IMR-90 (cell line): ENCODE results near the gene PAQR7. TPM values are rescaled to one million over a fixed set of nuclear protein-coding genes. Genes with fewer than 3 reads are reported as not detected.
A peak's percentile ranks its signal among the peaks of the same experiment; 100 is the strongest.

Source experiments
- ATAC-seq: fragments of 200-7000 bp; cut with Tn5 transposase; 2 replicates; pipeline ENCODE4 v1.9.1; 2020; ENCODE audit warnings: low read depth, mild to moderate bottlenecking, moderate library complexity
- BruUV-seq: library from RNA; stranded (reverse); fragments of 400-500 nt; replicated peaks from 2 replicates; lab custom pipeline; 2021; lab: Mats Ljungman, UMichigan
- CTCF ChIA-PET: fragments of 300-600 bp; formaldehyde crosslinking; extraction: SDS; loops from one replicate; lab custom pipeline; 2021; ENCODE audit warnings: antibody characterized with exemption; lab: Yijun Ruan, JAX
- POLR2A ChIA-PET: fragments of 300-600 bp; sonication (Branson Sonifier 250); formaldehyde crosslinking; loops from one replicate; lab custom pipeline; 2022; ENCODE audit warnings: antibody characterized with exemption; ENCODE audit not compliant: unreplicated experiment; lab: Charles Lee
- DNase-seq: peaks from one replicate; pipeline ENCODE4 v3.0.0; 2013
- H2AFZ ChIP-seq: replicated peaks from 2 replicates; pipeline ENCODE3; 2013; ENCODE audit warnings: low read length, mild to moderate bottlenecking; ENCODE audit not compliant: poor library complexity
- H2AK5ac ChIP-seq: 2 replicates; pipeline ENCODE4 v1.6.1; 2013; ENCODE audit warnings: low read depth, low read length, inconsistent platforms
- H2AK9ac ChIP-seq: replicated peaks from 2 replicates; pipeline ENCODE3; 2013; ENCODE audit warnings: mild to moderate bottlenecking, low read depth, low read length, moderate library complexity; ENCODE audit not compliant: poor library complexity
- H2BK120ac ChIP-seq: 2 replicates; pipeline ENCODE4 v1.6.1; 2013; ENCODE audit warnings: low read depth, low read length, inconsistent platforms
- H2BK15ac ChIP-seq: 3 replicates; pipeline ENCODE4 v1.6.1; 2013; ENCODE audit warnings: low read depth, low read length, inconsistent platforms
- H2BK20ac ChIP-seq: 2 replicates; pipeline ENCODE4 v1.6.1; 2013; ENCODE audit warnings: low read depth, mild to moderate bottlenecking, inconsistent platforms, low read length, moderate library complexity
- H2BK5ac ChIP-seq: 2 replicates; pipeline ENCODE4 v1.6.1; 2013; ENCODE audit warnings: mild to moderate bottlenecking, low read depth, low read length, inconsistent platforms; ENCODE audit not compliant: poor library complexity, severe bottlenecking
- H3K14ac ChIP-seq: replicated peaks from 2 replicates; pipeline ENCODE4 v1.6.1; 2013; ENCODE audit warnings: low read depth, low read length, inconsistent platforms
- H3K18ac ChIP-seq: 2 replicates; pipeline ENCODE4 v1.6.1; 2013; ENCODE audit warnings: low read depth, low read length, control low read depth
- H3K23ac ChIP-seq: 2 replicates; pipeline ENCODE4 v1.6.1; 2013; ENCODE audit warnings: low read depth, low read length, inconsistent platforms
- H3K27ac ChIP-seq: 2 replicates; pipeline ENCODE4 v1.5.1; 2013; ENCODE audit warnings: mild to moderate bottlenecking, control low read depth, low read length; ENCODE audit not compliant: insufficient read depth
- H3K27me3 ChIP-seq: 2 replicates; pipeline ENCODE4 v1.6.1; 2013; ENCODE audit warnings: low read length; ENCODE audit not compliant: control insufficient read depth, insufficient read depth
- H3K36me3 ChIP-seq: 2 replicates; pipeline ENCODE4 v1.6.1; 2013; ENCODE audit warnings: low read length, mixed read lengths; ENCODE audit not compliant: control insufficient read depth, insufficient read depth
- H3K4ac ChIP-seq: 2 replicates; pipeline ENCODE4 v1.6.1; 2013; ENCODE audit warnings: low read depth, low read length, inconsistent platforms
- H3K4me1 ChIP-seq: 2 replicates; pipeline ENCODE4 v1.6.1; 2013; ENCODE audit warnings: low read length, mixed read lengths; ENCODE audit not compliant: control insufficient read depth, insufficient read depth
- H3K4me2 ChIP-seq: 2 replicates; pipeline ENCODE4 v1.6.1; 2013; ENCODE audit warnings: low read depth, mild to moderate bottlenecking, control low read depth, low read length, moderate library complexity
- H3K4me3 ChIP-seq: 2 replicates; pipeline ENCODE4 v1.5.1; 2013; ENCODE audit warnings: low read depth, mild to moderate bottlenecking, control low read depth, low read length, moderate library complexity; ENCODE audit not compliant: insufficient read depth
- H3K56ac ChIP-seq: 2 replicates; pipeline ENCODE4 v1.6.1; 2013; ENCODE audit warnings: low read length, inconsistent platforms; ENCODE audit not compliant: insufficient read depth; ENCODE audit errors: extremely low read depth
- H3K79me1 ChIP-seq, 2 experiments: 2 replicates each; pipeline ENCODE4 v1.6.1; 2013; ENCODE audit warnings: low read length in 2 of 2, inconsistent platforms in 1 of 2, low read depth in 1 of 2
- H3K9ac ChIP-seq: 2 replicates; pipeline ENCODE4 v1.6.1; 2013; ENCODE audit warnings: low read depth, low read length, control low read depth
- H3K9me1 ChIP-seq: 2 replicates; pipeline ENCODE4 v1.6.1; 2013; ENCODE audit warnings: low read length, inconsistent platforms; ENCODE audit not compliant: insufficient read depth
- H3K9me3 ChIP-seq: 2 replicates; pipeline ENCODE4 v1.6.1; 2013; ENCODE audit warnings: low read length; ENCODE audit not compliant: control insufficient read depth, insufficient read depth
- H4K20me1 ChIP-seq: 2 replicates; pipeline ENCODE4 v1.6.1; 2013; ENCODE audit warnings: low read length, inconsistent platforms; ENCODE audit not compliant: insufficient read depth
- H4K5ac ChIP-seq: 2 replicates; pipeline ENCODE4 v1.6.1; 2013; ENCODE audit warnings: mild to moderate bottlenecking, low read depth, low read length, control low read depth
- H4K8ac ChIP-seq, 2 experiments: 2 replicates each; pipeline ENCODE4 v1.6.1; 2013; ENCODE audit warnings: low read depth in 2 of 2, low read length in 2 of 2, control low read depth in 1 of 2, inconsistent platforms in 1 of 2
- H4K91ac ChIP-seq: 2 replicates; pipeline ENCODE4 v1.6.1; 2013; ENCODE audit warnings: low read depth, low read length, inconsistent platforms; ENCODE audit not compliant: insufficient read depth
- BHLHE40 ChIP-seq: fragments of 150-350 bp; IDR thresholded peaks from 2 replicates; pipeline ENCODE4 v1.6.1; 2016; ENCODE audit warnings: mild to moderate bottlenecking, low read depth, low read length
- CEBPB ChIP-seq: IDR thresholded peaks from 2 replicates; pipeline ENCODE4 v1.6.1; 2012; ENCODE audit warnings: low read depth, low read length, improper control_type of control experiment
- CHD1 ChIP-seq: IDR thresholded peaks from 2 replicates; pipeline ENCODE4 v1.6.1; 2012; ENCODE audit warnings: low read depth, low read length, improper control_type of control experiment
- ELK1 ChIP-seq: fragments of 150-350 bp; IDR thresholded peaks from 2 replicates; pipeline ENCODE4 v1.6.1; 2016; ENCODE audit warnings: low read depth, mild to moderate bottlenecking, low read length, moderate library complexity, borderline replicate concordance
- FOS ChIP-seq: fragments of 150-350 bp; IDR thresholded peaks from 2 replicates; pipeline ENCODE4 v1.6.1; 2016; ENCODE audit warnings: low read depth, low read length
- MAZ ChIP-seq: IDR thresholded peaks from 2 replicates; pipeline ENCODE4 v1.6.1; 2012; ENCODE audit warnings: low read depth, mild to moderate bottlenecking, low read length, improper control_type of control experiment, moderate library complexity, borderline replicate concordance
- NFE2L2 ChIP-seq: fragments of 150-350 bp; IDR thresholded peaks from 2 replicates; pipeline ENCODE4 v1.6.1; 2016; ENCODE audit warnings: low read depth, mild to moderate bottlenecking, low read length
- POLR2A ChIP-seq: IDR thresholded peaks from 2 replicates; pipeline ENCODE4 v1.6.1; 2012; ENCODE audit warnings: mild to moderate bottlenecking, low read depth, low read length
- RAD21 ChIP-seq: IDR thresholded peaks from 2 replicates; pipeline ENCODE4 v1.6.1; 2012; ENCODE audit warnings: low read length, improper control_type of control experiment
- RCOR1 ChIP-seq: IDR thresholded peaks from 2 replicates; pipeline ENCODE4 v1.6.1; 2012; ENCODE audit warnings: mild to moderate bottlenecking, low read length, improper control_type of control experiment; ENCODE audit not compliant: insufficient replicate concordance
- RFX5 ChIP-seq: IDR thresholded peaks from 2 replicates; pipeline ENCODE4 v1.8.0; 2012; ENCODE audit warnings: low read depth, mild to moderate bottlenecking, low read length, moderate library complexity
- WGBS, 2 experiments: methylation state at CpG; one replicate each; pipeline versions ENCODE4 v1.1.5 to v1.1.7; 2013; ENCODE audit warnings: missing lambda C conversion rate in 2 of 2; ENCODE audit not compliant: insufficient read length in 1 of 2; ENCODE audit errors: extremely low coverage in 2 of 2; 5-methylcytosine and 5-hydroxymethylcytosine counted together
- dilution Hi-C: fragments of 300-500 bp; cut with HindIII; formaldehyde crosslinking; loops from one replicate; pipeline ENCODE4 v1.14.3; 2018; ENCODE audit warnings: low sequenced_read_pairs; ENCODE audit not compliant: unreplicated experiment
- in situ Hi-C: fragments of 300-500 bp; cut with MboI; formaldehyde crosslinking; loops from 3 replicates; pipeline ENCODE4 v1.14.3; 2019; ENCODE audit warnings: low sequenced_read_pairs, inconsistent platforms, mixed read lengths
- intact Hi-C: fragments of 100-400 bp; cut with micrococcal nuclease; formaldehyde crosslinking; loops from 2 replicates; pipeline ENCODE4 v1.10.0; 2022
- polyA plus RNA-seq, 3 experiments: library from polyadenylated mRNA; depleted of rRNA; stranded (reverse); fragments of >200 nt; gene quantifications; 2 replicates each; pipeline ENCODE4 v1.2.3, GENCODE V29; 2012; ENCODE audit warnings: low replicate concordance in 1 of 3
- total RNA-seq: library from RNA; depleted of rRNA; stranded (reverse); fragments of >200 nt; gene quantifications from 2 replicates; pipeline ENCODE4 v1.2.3, GENCODE V29; 2012
- TF ChIP-seq, protein P1 (sequence below): conservative IDR thresholded peaks from 2 replicates; pipeline ENCODE4 v1.5.1; 2012; ENCODE audit warnings: mild to moderate bottlenecking, low read depth, low read length, improper control_type of control experiment
- TF ChIP-seq, protein P2 (sequence below): fragments of 150-350 bp; IDR thresholded peaks from 2 replicates; pipeline ENCODE4 v1.6.1; 2017; ENCODE audit warnings: mild to moderate bottlenecking, antibody characterized with exemption, low read length, low read depth

PAQR7 gene
- total and polyA plus RNA-seq, 2 of the 4 experiments (the other 2 are of a cell fraction): 9.0 to 12.9 TPM

- H3K4me1 ChIP-seq: peaks cover 8% of the 10 kb centered on the region; the same call in 1 of the 2 replicates
- no peaks in the 10 kb centered on the region for H4K20me1 ChIP-seq
- H3K18ac ChIP-seq: no peak overlapping the region
- H3K9me3 ChIP-seq: no peaks in the 10 kb centered on the region
- ATAC-seq (peak; percentile 68), DNase-seq (peak; percentile 31)
- H3K36me3 ChIP-seq: no peaks in the 10 kb centered on the region
- peak overlapping the region; percentile 61 for H2AFZ ChIP-seq
- no peak overlapping the region for H3K4me3 ChIP-seq
- intact Hi-C loops (no loop called here), in situ Hi-C loops (no loop called here), dilution Hi-C loops (no loop called here)
- no peak overlapping the region for H2BK15ac ChIP-seq
- peaks cover 0 to 3% of the 10 kb centered on the region in 2 experiments; a peak in 1 of 4 replicates for H3K79me1 ChIP-seq
- 0 out of 2 replicates have a peak overlapping the region, but pooled peaks have one; percentile 26 for H3K4ac ChIP-seq
- ChIA-PET CTCF (interaction anchor here (0.8 to 1.8 kb wide), 3 partner anchors 11 to 74 kb away, joined by 3 to 4 read pairs (median 3); no protein-coding TSS in a partner anchor), POLR2A (interaction anchor here (0.6 kb wide), 1 partner anchor 85 kb away, joined by 4 read pairs; no protein-coding TSS in a partner anchor)
- H3K4me2 ChIP-seq: no peak overlapping the region
- no CpG with 5 or more reads among the region's 3 CpGs for WGBS, 2 experiments
- peak overlapping the region in 1 of 2 experiments; percentile 22; a peak in 1 of 4 replicates for H4K8ac ChIP-seq
- H3K27ac ChIP-seq: no peak overlapping the region
- no peak overlapping the region for H2BK120ac ChIP-seq
- H3K27me3 ChIP-seq: no peaks in the 10 kb centered on the region
- H3K23ac ChIP-seq: 0 out of 2 replicates have a peak overlapping the region, but pooled peaks have one; percentile 33
- H3K9me1 ChIP-seq: peaks cover 8% of the 10 kb centered on the region; the same call in 1 of the 2 replicates
- H2BK20ac ChIP-seq: peak overlapping the region; percentile 22; the same call in 1 of the 2 replicates
- H2AK5ac ChIP-seq: no peak overlapping the region
- H4K5ac ChIP-seq: no peak overlapping the region
- no peak overlapping the region for H2BK5ac ChIP-seq
- BruUV-seq: no TSS peak
- peak overlapping the region; percentile 81 for H2AK9ac ChIP-seq
- H3K14ac ChIP-seq: 0 out of 2 replicates have a peak overlapping the region, but pooled peaks have one; percentile 21
- no peak overlapping the region for H3K56ac ChIP-seq
- no peak overlapping the region for H3K9ac ChIP-seq
- H4K91ac ChIP-seq: no peak overlapping the region
- no peak for TF ChIP-seq CHD1
- no peak for TF ChIP-seq BHLHE40
- no peak for TF ChIP-seq MAZ
- TF ChIP-seq RFX5: no peak
- no peak for TF ChIP-seq RCOR1
- TF ChIP-seq FOS: no peak
- TF ChIP-seq POLR2A: no peak
- no peak for TF ChIP-seq ELK1
- no peak for TF ChIP-seq NFE2L2
- TF ChIP-seq, protein P1, sequence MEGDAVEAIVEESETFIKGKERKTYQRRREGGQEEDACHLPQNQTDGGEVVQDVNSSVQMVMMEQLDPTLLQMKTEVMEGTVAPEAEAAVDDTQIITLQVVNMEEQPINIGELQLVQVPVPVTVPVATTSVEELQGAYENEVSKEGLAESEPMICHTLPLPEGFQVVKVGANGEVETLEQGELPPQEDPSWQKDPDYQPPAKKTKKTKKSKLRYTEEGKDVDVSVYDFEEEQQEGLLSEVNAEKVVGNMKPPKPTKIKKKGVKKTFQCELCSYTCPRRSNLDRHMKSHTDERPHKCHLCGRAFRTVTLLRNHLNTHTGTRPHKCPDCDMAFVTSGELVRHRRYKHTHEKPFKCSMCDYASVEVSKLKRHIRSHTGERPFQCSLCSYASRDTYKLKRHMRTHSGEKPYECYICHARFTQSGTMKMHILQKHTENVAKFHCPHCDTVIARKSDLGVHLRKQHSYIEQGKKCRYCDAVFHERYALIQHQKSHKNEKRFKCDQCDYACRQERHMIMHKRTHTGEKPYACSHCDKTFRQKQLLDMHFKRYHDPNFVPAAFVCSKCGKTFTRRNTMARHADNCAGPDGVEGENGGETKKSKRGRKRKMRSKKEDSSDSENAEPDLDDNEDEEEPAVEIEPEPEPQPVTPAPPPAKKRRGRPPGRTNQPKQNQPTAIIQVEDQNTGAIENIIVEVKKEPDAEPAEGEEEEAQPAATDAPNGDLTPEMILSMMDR: no peak
- no peak for TF ChIP-seq CEBPB
- TF ChIP-seq RAD21: no peak
- TF ChIP-seq, protein P2, sequence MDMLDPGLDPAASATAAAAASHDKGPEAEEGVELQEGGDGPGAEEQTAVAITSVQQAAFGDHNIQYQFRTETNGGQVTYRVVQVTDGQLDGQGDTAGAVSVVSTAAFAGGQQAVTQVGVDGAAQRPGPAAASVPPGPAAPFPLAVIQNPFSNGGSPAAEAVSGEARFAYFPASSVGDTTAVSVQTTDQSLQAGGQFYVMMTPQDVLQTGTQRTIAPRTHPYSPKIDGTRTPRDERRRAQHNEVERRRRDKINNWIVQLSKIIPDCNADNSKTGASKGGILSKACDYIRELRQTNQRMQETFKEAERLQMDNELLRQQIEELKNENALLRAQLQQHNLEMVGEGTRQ: no peak
These were observed 38.8 kb upstream of the PAQR7 start for GRCh38 chr1:25914074-25914995.
